ENCODE data around the gene DIAPH3.

The DIAPH3 gene

DNA sequence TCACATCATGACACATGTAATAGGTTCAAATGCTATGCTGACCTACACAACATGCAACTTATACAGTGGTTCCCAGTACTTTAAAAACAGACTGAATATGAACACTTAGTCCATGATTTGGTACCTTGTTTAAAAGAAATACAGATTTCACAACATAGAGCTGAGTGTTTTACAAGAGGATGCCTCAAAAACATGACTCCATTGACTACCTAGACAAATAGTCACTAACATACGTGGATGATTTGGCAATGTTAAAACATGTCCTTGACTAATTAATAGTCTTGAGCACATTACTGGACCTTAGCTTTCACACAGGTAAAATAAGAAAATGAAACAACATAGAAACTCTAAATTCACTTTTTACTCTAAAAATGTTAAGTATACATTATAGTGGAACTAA is 300.1 kb downstream of the DIAPH3 start:
- Histone ChIP-seq H3K4me1 (ENCODE audit: control insufficient read depth, insufficient read depth, low read length) (no peaks in the 10 kb centered on the region), H3K27ac (ENCODE audit: low read depth, low read length) (no peak overlapping the region), H3K4me3 (ENCODE audit: low read length) (no peak overlapping the region), H3K27me3 (ENCODE audit: control insufficient read depth, insufficient read depth, low read length) (no peaks in the 10 kb centered on the region), H3K36me3 (ENCODE audit: control insufficient read depth, insufficient read depth, low read length) (no peaks in the 10 kb centered on the region), H3K9ac (ENCODE audit: low read length) (no peak overlapping the region)

DNA sequence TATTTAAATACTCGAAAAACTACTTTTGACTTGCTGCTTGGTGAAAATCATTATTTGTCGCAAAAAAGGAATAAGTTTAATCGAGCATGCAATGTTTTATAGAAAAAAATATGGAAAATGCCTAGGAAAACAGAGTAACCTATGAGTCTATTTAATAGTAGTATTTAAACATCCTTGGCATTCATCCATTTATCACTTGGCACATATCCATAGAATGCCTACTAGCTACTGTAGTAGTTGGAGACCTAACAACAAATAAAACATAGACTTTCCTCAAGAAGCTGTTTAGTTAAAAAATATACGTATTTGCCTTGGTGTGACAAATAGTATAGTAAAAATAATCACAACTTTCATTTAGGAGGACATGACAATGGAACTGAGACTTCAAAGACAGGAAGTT is 302.1 kb downstream of the DIAPH3 start:
- no peaks in the 10 kb centered on the region for H3K36me3 ChIP-seq (ENCODE audit: control insufficient read depth, insufficient read depth, low read length)
- no peak overlapping the region for H3K4me3 ChIP-seq (ENCODE audit: low read length)
- no peaks in the 10 kb centered on the region for H3K4me1 ChIP-seq (ENCODE audit: control insufficient read depth, insufficient read depth, low read length)
- H3K27me3 ChIP-seq (ENCODE audit: control insufficient read depth, insufficient read depth, low read length), result no peaks in the 10 kb centered on the region
- H3K27ac ChIP-seq (ENCODE audit: low read depth, low read length), result no peak overlapping the region
- H3K9ac ChIP-seq (ENCODE audit: low read length), result no peak overlapping the region

- Histone ChIP-seq H3K4me1 (ENCODE audit: control insufficient read depth, insufficient read depth, low read length) (no peaks in the 10 kb centered on the region), H3K36me3 (ENCODE audit: control insufficient read depth, insufficient read depth, low read length) (no peaks in the 10 kb centered on the region), H3K4me3 (ENCODE audit: low read length) (no peak overlapping the region), H3K27me3 (ENCODE audit: control insufficient read depth, insufficient read depth, low read length) (no peaks in the 10 kb centered on the region), H3K9ac (ENCODE audit: low read length) (no peak overlapping the region), H3K27ac (ENCODE audit: low read depth, low read length) (no peak overlapping the region)
Observed at GRCh38 chr13:59856281-59856810, 307.4 kb downstream of the DIAPH3 start.

GRCh38 chr13:59846845-59847620 is 316.7 kb downstream of the DIAPH3 start:
- no peak overlapping the region for H3K4me3 ChIP-seq (ENCODE audit: low read length)
- no peaks in the 10 kb centered on the region for H3K4me1 ChIP-seq (ENCODE audit: control insufficient read depth, insufficient read depth, low read length)
- H3K27me3 ChIP-seq (ENCODE audit: control insufficient read depth, insufficient read depth, low read length), result no peaks in the 10 kb centered on the region
- no peaks in the 10 kb centered on the region for H3K36me3 ChIP-seq (ENCODE audit: control insufficient read depth, insufficient read depth, low read length)
- no peak overlapping the region for H3K27ac ChIP-seq (ENCODE audit: low read depth, low read length)
- H3K9ac ChIP-seq (ENCODE audit: low read length), result no peak overlapping the region

DNA sequence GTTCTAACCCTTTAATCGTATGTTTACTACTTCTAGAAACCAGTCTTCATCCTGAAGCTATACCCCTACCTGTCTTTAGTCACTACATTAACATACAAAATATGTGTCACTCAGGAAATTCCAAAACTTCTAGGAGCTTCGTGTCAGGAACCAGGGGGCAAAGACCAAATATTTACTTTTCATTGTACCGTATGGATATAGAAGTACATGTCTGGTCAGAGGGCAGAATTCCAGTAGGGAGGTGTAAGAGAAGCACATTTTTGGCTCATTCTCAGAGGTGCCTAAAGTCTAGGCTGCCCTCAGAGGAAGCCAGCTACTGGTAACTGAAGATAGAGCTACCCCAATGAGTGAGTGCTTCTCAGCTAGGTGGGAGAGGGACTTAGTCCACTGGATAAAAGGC is 320.7 kb downstream of the DIAPH3 start:
- Histone ChIP-seq H3K4me3 (ENCODE audit: low read length) (no peak overlapping the region), H3K36me3 (ENCODE audit: control insufficient read depth, insufficient read depth, low read length) (no peaks in the 10 kb centered on the region), H3K27ac (ENCODE audit: low read depth, low read length) (no peak overlapping the region), H3K4me1 (ENCODE audit: control insufficient read depth, insufficient read depth, low read length) (no peaks in the 10 kb centered on the region), H3K9ac (ENCODE audit: low read length) (no peak overlapping the region), H3K27me3 (ENCODE audit: control insufficient read depth, insufficient read depth, low read length) (no peaks in the 10 kb centered on the region)

GRCh38 chr13:59842507-59842906 is 321.2 kb downstream of the DIAPH3 start:
- Histone ChIP-seq H3K27ac (ENCODE audit: low read depth, low read length) (no peak overlapping the region), H3K27me3 (ENCODE audit: control insufficient read depth, insufficient read depth, low read length) (no peaks in the 10 kb centered on the region), H3K9ac (ENCODE audit: low read length) (no peak overlapping the region), H3K36me3 (ENCODE audit: control insufficient read depth, insufficient read depth, low read length) (no peaks in the 10 kb centered on the region), H3K4me3 (ENCODE audit: low read length) (no peak overlapping the region), H3K4me1 (ENCODE audit: control insufficient read depth, insufficient read depth, low read length) (no peaks in the 10 kb centered on the region)

- no peak overlapping the region for H3K27ac ChIP-seq (ENCODE audit: low read depth, low read length)
- no peaks in the 10 kb centered on the region for H3K4me1 ChIP-seq (ENCODE audit: control insufficient read depth, insufficient read depth, low read length)
- no peak overlapping the region for H3K9ac ChIP-seq (ENCODE audit: low read length)
- H3K27me3 ChIP-seq (ENCODE audit: control insufficient read depth, insufficient read depth, low read length), result no peaks in the 10 kb centered on the region
- H3K4me3 ChIP-seq (ENCODE audit: low read length), result no peak overlapping the region
- H3K36me3 ChIP-seq (ENCODE audit: control insufficient read depth, insufficient read depth, low read length), result no peaks in the 10 kb centered on the region
Observed at GRCh38 chr13:59839186-59839585, 324.5 kb downstream of the DIAPH3 start.

DNA sequence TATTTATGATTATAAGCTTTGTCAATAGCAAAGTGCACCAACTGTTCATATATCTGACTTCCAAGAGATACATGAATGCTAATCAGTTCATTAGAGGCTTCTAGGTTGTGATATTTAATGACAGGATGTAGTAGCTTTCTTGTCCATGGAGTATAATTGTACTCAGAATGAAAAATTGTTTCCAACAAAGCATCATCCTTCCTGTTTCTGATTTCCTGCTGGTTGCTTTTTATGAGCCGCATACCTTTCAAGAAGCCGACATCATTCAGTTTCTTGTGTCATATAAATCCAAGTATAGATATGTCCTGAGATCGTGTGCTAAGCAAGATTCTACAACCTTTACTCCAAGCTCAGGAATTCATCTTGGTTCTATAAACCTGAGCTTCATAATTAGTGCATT is 326.6 kb downstream of the DIAPH3 start:
- no peak overlapping the region for H3K9ac ChIP-seq (ENCODE audit: low read length)
- no peaks in the 10 kb centered on the region for H3K36me3 ChIP-seq (ENCODE audit: control insufficient read depth, insufficient read depth, low read length)
- H3K4me3 ChIP-seq (ENCODE audit: low read length), result no peak overlapping the region
- no peak overlapping the region for H3K27ac ChIP-seq (ENCODE audit: low read depth, low read length)
- no peaks in the 10 kb centered on the region for H3K4me1 ChIP-seq (ENCODE audit: control insufficient read depth, insufficient read depth, low read length)
- no peaks in the 10 kb centered on the region for H3K27me3 ChIP-seq (ENCODE audit: control insufficient read depth, insufficient read depth, low read length)

- H3K27ac ChIP-seq (ENCODE audit: low read depth, low read length), result no peak overlapping the region
- no peaks in the 10 kb centered on the region for H3K36me3 ChIP-seq (ENCODE audit: control insufficient read depth, insufficient read depth, low read length)
- no peaks in the 10 kb centered on the region for H3K27me3 ChIP-seq (ENCODE audit: control insufficient read depth, insufficient read depth, low read length)
- no peaks in the 10 kb centered on the region for H3K4me1 ChIP-seq (ENCODE audit: control insufficient read depth, insufficient read depth, low read length)
- H3K9ac ChIP-seq (ENCODE audit: low read length), result no peak overlapping the region
- H3K4me3 ChIP-seq (ENCODE audit: low read length), result no peak overlapping the region
Observed at GRCh38 chr13:59835569-59835968, 328.2 kb downstream of the DIAPH3 start.

DNA sequence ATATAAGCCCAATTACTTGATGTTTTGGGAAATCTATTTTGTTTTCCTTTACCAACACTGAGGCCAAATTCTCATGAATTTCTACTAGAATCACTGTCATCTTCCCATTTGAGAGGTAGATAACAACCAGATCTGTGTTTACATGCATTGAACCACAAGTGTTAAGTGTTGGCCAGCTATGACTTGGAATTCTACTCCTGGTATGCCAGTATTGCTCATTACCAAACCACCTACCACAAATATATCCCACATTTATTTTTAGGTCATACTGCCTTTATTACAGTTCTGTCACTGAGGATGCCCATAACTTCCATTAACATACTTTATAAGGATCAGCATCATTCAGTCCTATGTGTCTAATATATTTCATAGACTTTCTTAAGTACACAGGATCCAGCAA is 328.9 kb downstream of the DIAPH3 start:
- H3K27ac ChIP-seq (ENCODE audit: low read depth, low read length), result no peak overlapping the region
- no peak overlapping the region for H3K9ac ChIP-seq (ENCODE audit: low read length)
- no peaks in the 10 kb centered on the region for H3K4me1 ChIP-seq (ENCODE audit: control insufficient read depth, insufficient read depth, low read length)
- no peaks in the 10 kb centered on the region for H3K36me3 ChIP-seq (ENCODE audit: control insufficient read depth, insufficient read depth, low read length)
- no peak overlapping the region for H3K4me3 ChIP-seq (ENCODE audit: low read length)
- no peaks in the 10 kb centered on the region for H3K27me3 ChIP-seq (ENCODE audit: control insufficient read depth, insufficient read depth, low read length)

DNA sequence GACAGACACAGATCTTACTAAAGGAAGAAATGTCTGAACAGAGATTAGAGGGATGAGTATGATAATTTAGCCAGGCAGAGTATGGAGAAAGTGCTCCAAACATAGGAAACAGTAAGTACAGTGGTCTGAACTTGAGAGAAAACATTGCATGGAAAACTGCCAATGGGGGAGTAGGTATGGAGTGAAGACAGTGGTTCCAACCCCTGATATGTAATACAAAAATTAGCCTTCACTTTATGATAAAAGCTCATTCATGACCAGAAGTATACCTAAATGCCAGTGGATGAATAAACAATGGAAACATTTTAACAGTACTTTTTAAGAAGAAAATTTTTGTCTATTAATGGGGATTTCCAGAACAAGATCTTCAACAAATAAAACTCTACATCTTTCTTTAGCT is 334.0 kb downstream of the DIAPH3 start:
- H3K4me1 ChIP-seq (ENCODE audit: control insufficient read depth, insufficient read depth, low read length), result no peaks in the 10 kb centered on the region
- no peak overlapping the region for H3K27ac ChIP-seq (ENCODE audit: low read depth, low read length)
- H3K9ac ChIP-seq (ENCODE audit: low read length), result no peak overlapping the region

DNA sequence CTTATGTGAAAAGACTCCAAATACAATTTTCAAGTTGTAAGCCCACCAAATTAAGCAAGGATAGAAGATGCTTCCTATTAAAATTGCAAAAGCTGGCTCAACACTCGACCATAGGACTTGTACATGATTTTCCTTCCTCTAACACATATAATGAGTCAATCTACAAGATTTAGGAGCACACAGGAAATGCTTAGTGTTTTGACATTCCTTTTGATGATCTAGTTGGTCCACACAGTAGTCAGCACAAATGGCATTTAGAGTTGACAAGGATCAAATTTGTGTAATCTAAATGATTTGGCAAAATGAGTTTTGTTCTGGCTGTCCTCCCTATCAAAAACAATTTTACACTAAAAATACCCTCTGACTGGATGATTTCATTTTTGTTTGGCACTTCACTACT is 340.2 kb downstream of the DIAPH3 start:
- Histone ChIP-seq H3K4me3 (ENCODE audit: low read length) (no peak overlapping the region), H3K36me3 (ENCODE audit: control insufficient read depth, insufficient read depth, low read length) (no peaks in the 10 kb centered on the region), H3K4me1 (ENCODE audit: control insufficient read depth, insufficient read depth, low read length) (no peaks in the 10 kb centered on the region)

More for the DNA sequence above, 334.0 kb downstream of the DIAPH3 start:
- Histone ChIP-seq H3K36me3 (ENCODE audit: control insufficient read depth, insufficient read depth, low read length) (no peaks in the 10 kb centered on the region), H3K4me3 (ENCODE audit: low read length) (no peak overlapping the region), H3K27me3 (ENCODE audit: control insufficient read depth, insufficient read depth, low read length) (no peaks in the 10 kb centered on the region)

GRCh38 chr13:59809564-59809963 is 354.2 kb downstream of the DIAPH3 start:
- Histone ChIP-seq H3K4me1 (ENCODE audit: control insufficient read depth, insufficient read depth, low read length) (no peaks in the 10 kb centered on the region), H3K36me3 (ENCODE audit: control insufficient read depth, insufficient read depth, low read length) (no peaks in the 10 kb centered on the region), H3K27me3 (ENCODE audit: control insufficient read depth, insufficient read depth, low read length) (no peaks in the 10 kb centered on the region), H3K27ac (ENCODE audit: low read depth, low read length) (no peak overlapping the region), H3K9ac (ENCODE audit: low read length) (no peak overlapping the region), H3K4me3 (ENCODE audit: low read length) (no peak overlapping the region)

More for the DNA sequence above, 340.2 kb downstream of the DIAPH3 start:
- Histone ChIP-seq H3K9ac (ENCODE audit: low read length) (no peak overlapping the region), H3K27me3 (ENCODE audit: control insufficient read depth, insufficient read depth, low read length) (no peaks in the 10 kb centered on the region), H3K27ac (ENCODE audit: low read depth, low read length) (no peak overlapping the region)

All from rectal smooth muscle tissue (tissue), 1 donor.